HG02970 (cell line): ENCODE results near the gene GRK1.

ENCODE experiments used
- ATAC-seq: cut with Tn5 transposase; IDR thresholded peaks from one replicate; pipeline ENCODE4 v1.9.1; 2021; ENCODE audit warnings: mild to moderate bottlenecking, moderate library complexity, moderate number of reproducible peaks; ENCODE audit not compliant: unreplicated experiment, low FRiP score

The GRK1 gene

GRCh38 chr13:113768018-113768905 is 101.2 kb downstream of the GRK1 start:
- ATAC-seq = no peak

GRCh38 chr13:113769106-113769505 is 102.1 kb downstream of the GRK1 start:
- ATAC-seq = no peak

- no peak for ATAC-seq
Measured at GRCh38 chr13:113769881-113770280, 102.9 kb downstream of the GRK1 start.

GRCh38 chr13:113770441-113770840 is 103.4 kb downstream of the GRK1 start:
- no peak for ATAC-seq

- ATAC-seq = no peak
Measured at GRCh38 chr13:113770937-113771336, 103.9 kb downstream of the GRK1 start.

GRCh38 chr13:113771709-113772331 is 104.8 kb downstream of the GRK1 start:
- no peak for ATAC-seq

GRCh38 chr13:113774177-113775107 is 107.4 kb downstream of the GRK1 start:
- ATAC-seq = no peak

- ATAC-seq = no peak
Measured at GRCh38 chr13:113775451-113776145, 108.6 kb downstream of the GRK1 start.

GRCh38 chr13:113776231-113777125 is 109.5 kb downstream of the GRK1 start:
- ATAC-seq = no peak

GRCh38 chr13:113777311-113778260 is 110.6 kb downstream of the GRK1 start:
- ATAC-seq = no peak

- ATAC-seq = no peak
Measured at GRCh38 chr13:113781571-113781970, 114.6 kb downstream of the GRK1 start.

GRCh38 chr13:113782472-113782871 is 115.5 kb downstream of the GRK1 start:
- no peak for ATAC-seq

- no peak for ATAC-seq
Measured at GRCh38 chr13:113783200-113783881, 116.3 kb downstream of the GRK1 start.

GRCh38 chr13:113783966-113784644 is 117.1 kb downstream of the GRK1 start:
- no peak for ATAC-seq

GRCh38 chr13:113784645-113785024 is 117.6 kb downstream of the GRK1 start:
- ATAC-seq = no peak

GRCh38 chr13:113785051-113786010 is 118.3 kb downstream of the GRK1 start:
- no peak for ATAC-seq
